NT2/D1 (cell line): ENCODE results near the gene MLC1.

Experiments used
- SUZ12 ChIP-seq: IDR thresholded peaks from 2 replicates; pipeline ENCODE4 v1.6.1; 2011; ENCODE audit not compliant: insufficient read length, insufficient read depth; ENCODE audit errors: extremely low read depth
- YY1 ChIP-seq: IDR thresholded peaks from 2 replicates; pipeline ENCODE4 v1.6.1; 2011; ENCODE audit not compliant: insufficient read length, insufficient read depth

DNA sequence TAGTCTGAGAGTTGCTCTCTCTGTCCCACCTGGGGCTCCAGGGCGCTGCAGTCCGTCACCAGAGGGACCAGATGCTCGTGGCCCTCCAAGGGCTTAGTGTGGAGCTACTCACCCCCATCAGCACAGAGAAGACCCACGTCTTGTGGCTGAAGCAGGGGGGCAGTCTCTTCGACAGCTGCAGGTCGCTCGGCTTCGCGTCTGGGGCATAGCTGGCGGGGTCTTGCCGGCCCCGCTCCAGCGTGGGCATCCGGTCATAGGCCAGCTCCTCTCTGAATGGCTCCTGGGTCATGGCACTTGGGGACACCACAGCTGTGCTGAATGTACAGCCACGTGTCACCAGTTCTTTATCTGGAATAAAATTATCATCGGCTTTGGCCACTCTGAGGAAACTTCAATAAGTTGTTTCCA is 608 bp downstream of the MLC1 start:
- TF ChIP-seq SUZ12 (no peak), YY1 (no peak)
